RWPE2 (cell line): Measurements from ENCODE around the gene TOR2A.

ENCODE experiments used
- ATAC-seq: fragments of 200-7000 bp; cut with Tn5 transposase; 3 replicates; pipeline ENCODE4 v1.9.1; 2021; ENCODE audit warnings: low read depth
- DNase-seq: peaks from one replicate; pipeline ENCODE4 v3.0.0-alpha.2; 2020; ENCODE audit warnings: low spot score
- H3K27ac ChIP-seq: fragments of 450-650 bp; 2 replicates; pipeline ENCODE4 v1.5.1; 2017; ENCODE audit warnings: mild to moderate bottlenecking; ENCODE audit not compliant: poor library complexity, severe bottlenecking
- H3K27me3 ChIP-seq: fragments of 250-450 bp; sonication (Bioruptor Pico); 2 replicates; pipeline ENCODE4 v1.5.1; 2021; ENCODE audit warnings: mild to moderate bottlenecking, moderate library complexity; ENCODE audit not compliant: insufficient read depth, poor library complexity, severe bottlenecking
- H3K36me3 ChIP-seq: fragments of 250-450 bp; sonication (Bioruptor Pico); 2 replicates; pipeline ENCODE4 v1.5.1; 2020; ENCODE audit warnings: low read depth, mild to moderate bottlenecking, moderate library complexity
- H3K4me1 ChIP-seq: fragments of 250-450 bp; sonication (Bioruptor Pico); 2 replicates; pipeline ENCODE4 v1.5.1; 2021; ENCODE audit warnings: mild to moderate bottlenecking, moderate library complexity; ENCODE audit not compliant: insufficient read depth, poor library complexity, severe bottlenecking
- H3K4me3 ChIP-seq: fragments of 250-450 bp; sonication (Bioruptor Pico); 2 replicates; pipeline ENCODE4 v1.5.1; 2021; ENCODE audit warnings: mild to moderate bottlenecking, moderate library complexity; ENCODE audit not compliant: severe bottlenecking
- H3K9me3 ChIP-seq: fragments of 250-450 bp; sonication (Bioruptor Pico); 2 replicates; pipeline ENCODE4 v1.5.1; 2021; ENCODE audit warnings: mild to moderate bottlenecking, moderate library complexity; ENCODE audit not compliant: severe bottlenecking
- CTCF ChIP-seq: fragments of 450-650 bp; IDR thresholded peaks from one replicate; pipeline ENCODE4 v1.5.1; 2017; ENCODE audit warnings: mild to moderate bottlenecking, moderate library complexity; ENCODE audit not compliant: poor library complexity, severe bottlenecking

Gene TOR2A

GRCh38 chr9:127715470-127716337 is 19.4 kb downstream of the TOR2A start, which contains the start of the genes PTRH1 and TTC16:
PTRH1 (minus strand) TSS chr9:127715663; CDS start chr9:127715639, 24 bp downstream.
TTC16 (plus strand) TSS chr9:127716079; CDS start chr9:127716146, 67 bp downstream.
- Histone ChIP-seq H3K36me3 (no peaks in the 10 kb centered on the region), H3K4me1 (no peaks in the 10 kb centered on the region), H3K9me3 (no peaks in the 10 kb centered on the region), H3K4me3 (peak within 1 kb of the TSS; percentile 56), H3K27ac (peak within 1 kb of the TSS; percentile 6), H3K27me3 (no peaks in the 10 kb centered on the region)
- TF ChIP-seq CTCF, result no peak
- DNase-seq, result peak; percentile 95
- peak; percentile 90 for ATAC-seq

DNA sequence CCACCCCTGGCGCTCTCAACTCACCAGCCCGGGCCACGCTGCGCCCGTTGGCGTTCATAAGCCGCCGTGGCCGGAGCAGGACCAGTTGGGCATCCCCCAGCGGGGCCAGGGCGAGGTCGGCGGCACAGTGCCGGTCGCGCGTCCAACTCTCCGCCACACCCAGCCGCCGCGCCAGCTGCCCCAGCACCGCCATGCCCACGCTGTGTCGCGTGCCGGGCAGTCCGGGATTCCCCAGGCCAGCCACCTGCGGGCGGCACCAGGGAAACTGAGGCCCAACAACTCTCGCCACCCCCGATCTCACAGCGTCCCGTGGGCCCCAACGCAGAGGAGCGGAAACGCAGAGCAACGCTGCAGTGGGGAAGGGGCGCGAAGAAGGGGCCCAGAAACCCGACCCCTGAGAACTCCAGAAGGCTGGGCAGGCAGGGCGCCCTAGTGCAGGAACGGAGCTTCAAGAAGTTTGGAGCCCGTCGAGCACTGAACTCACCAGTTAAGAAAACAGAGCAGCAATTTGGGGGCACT is 20.1 kb downstream of the TOR2A start:
- Histone ChIP-seq H3K4me1 (no peaks in the 10 kb centered on the region), H3K36me3 (no peaks in the 10 kb centered on the region), H3K9me3 (no peaks in the 10 kb centered on the region), H3K27ac (peak overlapping the region; percentile 6), H3K27me3 (no peaks in the 10 kb centered on the region), H3K4me3 (peak overlapping the region; percentile 56)
- DNase-seq, result peak; percentile 63
- no peak for TF ChIP-seq CTCF
- peak; percentile 23; the same call in 2 of the 3 replicates for ATAC-seq

GRCh38 chr9:127714020-127714750 is 20.9 kb downstream of the TOR2A start:
- Histone ChIP-seq H3K4me3 (peak overlapping the region; percentile 56), H3K4me1 (no peaks in the 10 kb centered on the region), H3K27ac (no peak overlapping the region), H3K36me3 (no peaks in the 10 kb centered on the region), H3K27me3 (no peaks in the 10 kb centered on the region), H3K9me3 (no peaks in the 10 kb centered on the region)
- DNase-seq (peak; percentile 46), ATAC-seq (peak; percentile 14; the same call in 1 of the 3 replicates)
- no peak for TF ChIP-seq CTCF

GRCh38 chr9:127712867-127713266 is 22.2 kb downstream of the TOR2A start:
- H3K27me3 ChIP-seq, result no peaks in the 10 kb centered on the region
- H3K36me3 ChIP-seq, result no peaks in the 10 kb centered on the region
- DNase-seq (peak; percentile 45), ATAC-seq (no peak)
- no peak overlapping the region for H3K4me3 ChIP-seq
- no peaks in the 10 kb centered on the region for H3K9me3 ChIP-seq
- no peak for TF ChIP-seq CTCF
- H3K4me1 ChIP-seq, result no peaks in the 10 kb centered on the region
- H3K27ac ChIP-seq, result no peak overlapping the region
